Panc1 (cell line): ENCODE measurements around the gene BST2. TPM values are rescaled to one million over a fixed set of nuclear protein-coding genes. Genes with fewer than 3 reads are reported as not detected.

Experiments
- ATAC-seq: fragments of 200-7000 bp; cut with Tn5 transposase; 2 replicates; pipeline ENCODE4 v1.9.1; 2020; ENCODE audit warnings: mild to moderate bottlenecking, moderate library complexity
- BruUV-seq: library from RNA; stranded (reverse); fragments of 400-500 nt; replicated peaks from 2 replicates; lab custom pipeline; 2021; lab: Mats Ljungman, UMichigan
- CTCF ChIA-PET: fragments of 300-600 bp; sonication (Branson Sonifier 250); formaldehyde crosslinking; loops from one replicate; lab custom pipeline; 2022; ENCODE audit warnings: antibody characterized with exemption; lab: Charles Lee
- POLR2A ChIA-PET: fragments of 300-600 bp; sonication (Branson Sonifier 250); formaldehyde crosslinking; loops from one replicate; lab custom pipeline; 2022; ENCODE audit warnings: antibody characterized with exemption; lab: Charles Lee
- DNase-seq: peaks from one replicate; pipeline ENCODE4 v3.0.0-alpha.2; 2010; ENCODE audit warnings: low read depth, low spot score
- H3K27ac ChIP-seq: 2 replicates; pipeline ENCODE4 v1.5.1; 2011; ENCODE audit warnings: mild to moderate bottlenecking, low read length, inconsistent platforms
- H3K27me3 ChIP-seq: fragments of 200-500 bp; sonication (Bioruptor generic); 2 replicates; pipeline ENCODE4 v1.6.0; 2014; ENCODE audit warnings: low read length, inconsistent platforms; ENCODE audit not compliant: control insufficient read depth, insufficient read depth
- H3K36me3 ChIP-seq: fragments of 200-500 bp; sonication (Bioruptor generic); 2 replicates; pipeline ENCODE4 v1.5.1; 2014; ENCODE audit warnings: inconsistent platforms, mild to moderate bottlenecking, low read length, moderate library complexity; ENCODE audit not compliant: control insufficient read depth, insufficient read depth
- H3K4me1 ChIP-seq: 2 replicates; pipeline ENCODE4 v1.5.1; 2011; ENCODE audit warnings: inconsistent platforms, mild to moderate bottlenecking, low read length, moderate library complexity; ENCODE audit not compliant: control insufficient read depth, insufficient read depth
- H3K4me3 ChIP-seq, 2 experiments: 2 replicates each; pipeline ENCODE4 v1.5.1; 2011 to 2012; ENCODE audit warnings: low read depth in 2 of 2, low read length in 2 of 2, mild to moderate bottlenecking in 2 of 2, inconsistent platforms in 1 of 2, moderate library complexity in 1 of 2
- H3K9me3 ChIP-seq: fragments of 200-500 bp; sonication (Bioruptor generic); 2 replicates; pipeline ENCODE4 v1.5.1; 2014; ENCODE audit warnings: low read depth, mild to moderate bottlenecking, inconsistent platforms, low read length, moderate library complexity; ENCODE audit not compliant: control insufficient read depth, insufficient read depth
- CTCF ChIP-seq: fragments of 450-650 bp; IDR thresholded peaks from 2 replicates; pipeline ENCODE4 v1.5.1; 2017; ENCODE audit warnings: mild to moderate bottlenecking
- POLR2AphosphoS5 ChIP-seq: IDR thresholded peaks from 2 replicates; pipeline ENCODE4 v1.6.1; 2012; ENCODE audit warnings: mild to moderate bottlenecking, low read depth, low read length, moderate library complexity
- REST ChIP-seq, 2 experiments: IDR thresholded peaks; 2 replicates each; pipeline ENCODE4 v1.6.1; 2011 to 2012; ENCODE audit warnings: low read depth in 2 of 2, control low read depth in 1 of 2, low read length in 1 of 2, mild to moderate bottlenecking in 1 of 2, moderate library complexity in 1 of 2; ENCODE audit not compliant: insufficient read depth in 1 of 2
- SIN3A ChIP-seq: IDR thresholded peaks from 2 replicates; pipeline ENCODE4 v1.6.1; 2012; ENCODE audit warnings: low read depth, mild to moderate bottlenecking, low read length, moderate library complexity, borderline replicate concordance; ENCODE audit not compliant: insufficient read depth
- TCF7L2 ChIP-seq: IDR thresholded peaks from 2 replicates; pipeline ENCODE4 v1.6.1; 2011; ENCODE audit warnings: mild to moderate bottlenecking, low read depth, low read length, inconsistent platforms
- in situ Hi-C: cut with HindIII; loops from 2 replicates; pipeline ENCODE4 v1.10.0; 2016; ENCODE audit warnings: low sequenced_read_pairs, low pct_unique_long_range_greater_than_20kb
- intact Hi-C: fragments of 100-400 bp; cut with micrococcal nuclease; formaldehyde crosslinking; loops from one replicate; pipeline ENCODE4 v1.10.0; 2022; ENCODE audit not compliant: unreplicated experiment
- total RNA-seq: library from RNA; stranded (reverse); gene quantifications from one replicate; pipeline ENCODE4 v1.2.1, GENCODE V29; 2021; ENCODE audit not compliant: unreplicated experiment

Gene BST2
- total RNA-seq, 1 experiment from 2014 or later: 11.8 TPM

GRCh38 chr19:17436094-17436873, 30.9 kb upstream of the BST2 start:
- H3K27ac ChIP-seq: no peak overlapping the region
- ATAC-seq (no peak), DNase-seq (no peak)
- TF ChIP-seq SIN3A: no peak
- TF ChIP-seq REST (IDR thresholded peaks at IDR 0.05; ENCODE audit: insufficient read depth in 1 of 2, low read depth in 2 of 2, low read length in 1 of 2): no peak
- TF ChIP-seq POLR2AphosphoS5: no peak
- TF ChIP-seq CTCF: no peak
- no peak for TF ChIP-seq TCF7L2
- ChIA-PET POLR2A (no interaction called here), CTCF (no interaction called here)
- BruUV-seq: no TSS peak
- H3K4me3 ChIP-seq: no peak overlapping the region
- no peaks in the 10 kb centered on the region for H3K4me1 ChIP-seq
- in situ Hi-C loops: no loop called here
- H3K9me3 ChIP-seq: no peaks in the 10 kb centered on the region
- no peaks in the 10 kb centered on the region for H3K36me3 ChIP-seq
- intact Hi-C loops: no loop called here
- H3K27me3 ChIP-seq: no peaks in the 10 kb centered on the region

- DNase-seq (no peak), ATAC-seq (no peak)
- Histone ChIP-seq H3K4me3 (no peak overlapping the region), H3K9me3 (no peaks in the 10 kb centered on the region), H3K27ac (no peak overlapping the region), H3K36me3 (no peaks in the 10 kb centered on the region), H3K4me1 (no peaks in the 10 kb centered on the region), H3K27me3 (no peaks in the 10 kb centered on the region)
- no TSS peak for BruUV-seq
- in situ Hi-C loops (no loop called here), intact Hi-C loops (no loop called here)
- TF ChIP-seq POLR2AphosphoS5 (no peak), REST (IDR thresholded peaks at IDR 0.05; ENCODE audit: insufficient read depth in 1 of 2, low read depth in 2 of 2, low read length in 1 of 2) (no peak), SIN3A (no peak), TCF7L2 (no peak), CTCF (no peak)
- CTCF ChIA-PET: no interaction called here
- POLR2A ChIA-PET: no interaction called here
Observed at GRCh38 chr19:17435218-17435617, 29.8 kb upstream of the BST2 start.
